ENCODE data around the gene RASSF3.
"Not testable (repeated sequence)": the region's sequence is repeated elsewhere in the genome, so short reads cannot be mapped to it uniquely, and the experiment has no call there.

The RASSF3 gene

GRCh38 chr12:64634508-64635092, 24.3 kb downstream of the RASSF3 start:
- DNase-seq = no peak

- no peak for DNase-seq
These were observed 25.2 kb downstream of the RASSF3 start for GRCh38 chr12:64635356-64635998.

- DNase-seq = no peak
These were observed 26.6 kb downstream of the RASSF3 start for GRCh38 chr12:64636856-64637255.

- DNase-seq = no peak
These were observed 29.2 kb downstream of the RASSF3 start for GRCh38 chr12:64639466-64639865.

GRCh38 chr12:64646318-64646717, 36.0 kb downstream of the RASSF3 start:
- no peak for DNase-seq

GRCh38 chr12:64649487-64649886, 39.2 kb downstream of the RASSF3 start:
- DNase-seq = no peak

- DNase-seq = no peak
These were observed 40.5 kb downstream of the RASSF3 start for GRCh38 chr12:64650762-64651161.

GRCh38 chr12:64652346-64652745, 42.1 kb downstream of the RASSF3 start:
- no peak for DNase-seq

- DNase-seq = no peak
These were observed 42.8 kb downstream of the RASSF3 start for GRCh38 chr12:64653123-64653522.

- DNase-seq = not testable (repeated sequence)
These were observed 43.6 kb downstream of the RASSF3 start for GRCh38 chr12:64653907-64654306.

- no peak for DNase-seq
These were observed 44.8 kb downstream of the RASSF3 start for GRCh38 chr12:64655141-64655540.

GRCh38 chr12:64656429-64656828, 46.1 kb downstream of the RASSF3 start:
- no peak for DNase-seq

GRCh38 chr12:64658892-64659481, 48.7 kb downstream of the RASSF3 start:
- no peak for DNase-seq

GRCh38 chr12:64660237-64661018, 50.1 kb downstream of the RASSF3 start:
- DNase-seq = no peak

GRCh38 chr12:64663015-64663414, 52.7 kb downstream of the RASSF3 start:
- DNase-seq = no peak

- no peak for DNase-seq
These were observed 55.2 kb downstream of the RASSF3 start for GRCh38 chr12:64665514-64665913.

- DNase-seq = no peak
These were observed 56.0 kb downstream of the RASSF3 start for GRCh38 chr12:64666054-64666914.

- DNase-seq = no peak
These were observed 57.5 kb downstream of the RASSF3 start for GRCh38 chr12:64667793-64668192.

- DNase-seq = no peak
These were observed 59.1 kb downstream of the RASSF3 start for GRCh38 chr12:64669270-64669842.

- no peak for DNase-seq
These were observed 59.7 kb downstream of the RASSF3 start for GRCh38 chr12:64670019-64670418.

- DNase-seq = no peak
These were observed 60.8 kb downstream of the RASSF3 start for GRCh38 chr12:64670919-64671639.

- DNase-seq = no peak
These were observed 61.4 kb downstream of the RASSF3 start for GRCh38 chr12:64671681-64672080.

Measured in activated effector memory CD4-positive, alpha-beta T cell treated with Interleukin-2 at 50 U/mL for 16 hours (primary cell).